CD4-positive, alpha-beta T cell treated with Interleukin-4 for 1 hour (primary cell): ENCODE data around the gene METTL4.
A peak's percentile ranks its signal among the peaks of the same experiment; 100 is the strongest.
"Not testable (repeated sequence)": the region's sequence is repeated elsewhere in the genome, so short reads cannot be mapped to it uniquely, and the experiment has no call there.

ENCODE experiments used
- DNase-seq, 2 donors: peaks; one replicate each; pipeline ENCODE4 v3.0.0-alpha.2; 2020 to 2022

METTL4 gene

GRCh38 chr18:2559249-2559648 lies 12.1 kb downstream of the METTL4 start:
- no peak for DNase-seq

DNA sequence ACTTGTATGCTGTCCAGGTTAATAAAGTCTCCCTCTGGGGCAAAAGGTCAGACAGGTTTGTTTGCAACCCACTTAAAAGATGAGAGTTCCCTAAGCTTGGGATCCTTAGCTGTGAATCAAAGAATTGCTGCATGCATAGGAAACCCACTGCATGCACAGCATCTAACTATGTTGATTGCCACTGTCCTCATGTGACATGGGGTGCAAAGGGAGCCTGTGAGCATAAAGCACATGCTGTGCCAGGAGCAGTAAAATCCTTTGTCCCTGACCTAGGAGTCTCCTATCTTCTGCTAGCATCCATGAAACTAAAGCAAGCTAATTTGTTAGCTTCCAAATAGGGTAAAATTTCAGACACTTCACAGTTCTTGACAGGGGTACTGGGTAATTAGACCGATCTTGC lies 13.8 kb downstream of the METTL4 start:
- DNase-seq, result no peak

DNA sequence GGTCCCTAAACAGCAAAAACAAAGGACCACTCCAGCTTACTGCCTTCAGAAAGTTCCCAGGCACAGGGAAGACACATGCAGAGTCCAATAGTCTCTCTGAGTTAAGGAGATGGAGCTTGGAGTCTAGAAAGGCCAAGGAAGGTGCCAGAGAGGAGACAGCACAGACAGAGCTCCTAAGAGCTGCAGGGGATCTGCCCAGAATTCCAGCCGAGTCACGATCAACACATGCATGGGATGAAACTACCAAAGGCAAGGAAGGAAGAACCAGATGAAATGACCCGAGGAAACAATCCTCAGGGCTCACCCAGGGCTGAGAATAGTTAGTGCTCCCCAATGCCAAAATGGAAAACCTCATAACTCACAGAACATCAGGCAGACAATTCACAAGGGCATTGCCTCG lies 15.4 kb downstream of the METTL4 start:
- no peak for DNase-seq

- DNase-seq, result no peak
These were observed 16.6 kb downstream of the METTL4 start for GRCh38 chr18:2554696-2555095.

GRCh38 chr18:2551425-2551824 lies 19.9 kb downstream of the METTL4 start:
- DNase-seq, result no peak

- DNase-seq, result no peak
These were observed 21.8 kb downstream of the METTL4 start for GRCh38 chr18:2549462-2549861.

DNA sequence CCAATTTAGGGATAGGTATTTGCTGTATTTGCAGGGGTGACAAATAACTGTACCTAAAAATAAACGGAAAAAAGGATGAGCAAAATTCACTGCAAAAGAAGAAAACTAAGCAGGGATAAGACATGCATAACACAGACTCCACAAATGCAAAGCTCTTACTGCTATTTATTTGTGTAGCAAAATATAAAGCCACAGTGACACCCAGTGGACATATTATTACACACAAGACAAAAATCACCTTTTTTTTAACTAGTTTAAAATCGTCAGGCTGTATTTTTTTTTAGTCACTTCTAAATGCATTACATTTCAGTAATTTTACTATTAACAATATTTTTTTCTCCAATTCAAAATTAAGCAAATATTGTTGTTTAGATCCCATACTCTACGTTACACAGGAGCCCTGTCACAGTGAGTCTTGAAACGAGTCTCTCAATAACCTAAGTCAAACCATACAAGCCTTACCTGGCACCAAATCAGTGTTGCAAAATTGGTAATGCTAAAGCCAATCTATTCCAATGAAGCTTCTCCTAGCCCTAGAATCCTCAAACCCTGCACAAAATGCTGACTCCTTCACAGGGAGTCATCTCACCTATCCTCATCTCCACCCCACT lies 23.7 kb downstream of the METTL4 start:
- DNase-seq, result peak in 1 of 2 donors; percentile 54

DNA sequence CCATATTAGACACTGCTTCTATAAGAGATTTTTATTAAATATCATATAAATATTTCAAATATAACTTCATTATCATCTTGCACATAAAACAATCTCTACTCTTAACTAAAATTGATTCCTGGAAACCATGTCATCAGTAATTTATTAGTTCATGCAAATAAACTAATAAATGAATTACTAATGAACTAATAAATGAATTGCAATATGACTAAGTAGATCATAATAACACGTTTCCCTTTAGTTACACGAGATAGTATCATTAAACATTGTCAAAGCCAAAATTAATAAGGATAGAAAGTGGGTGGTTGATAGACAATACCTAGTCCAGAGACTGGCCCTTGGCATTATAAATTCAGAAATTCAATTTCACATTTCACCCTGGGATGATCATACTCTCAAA lies 26.1 kb downstream of the METTL4 start:
- no peak for DNase-seq

GRCh38 chr18:2541925-2542563 lies 29.3 kb downstream of the METTL4 start:
- peak in 1 of 2 donors; percentile 54 for DNase-seq

GRCh38 chr18:2540575-2540974 lies 30.7 kb downstream of the METTL4 start:
- no peak for DNase-seq

GRCh38 chr18:2538844-2539243 lies 32.5 kb downstream of the METTL4 start:
- no peak for DNase-seq

- DNase-seq, result no peak
These were observed 33.1 kb downstream of the METTL4 start for GRCh38 chr18:2538236-2538635.

DNA sequence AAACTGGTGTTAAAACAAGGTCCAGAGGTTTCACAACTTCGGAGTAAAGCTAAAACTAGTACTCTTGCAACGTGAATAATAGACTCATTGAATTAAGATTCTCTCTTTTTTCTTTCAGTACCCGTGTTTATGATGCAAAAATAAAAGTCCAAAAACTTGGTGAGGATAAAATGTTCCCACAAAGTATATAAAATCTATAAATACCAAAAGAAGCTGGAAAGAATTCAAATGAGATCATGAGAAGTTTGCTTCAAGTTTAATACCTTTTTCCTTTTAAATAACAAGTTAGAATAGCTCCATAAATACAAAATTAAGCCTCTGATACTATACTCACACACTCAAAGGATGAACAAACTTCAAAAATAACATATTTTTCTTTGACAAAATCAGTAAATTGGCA lies 34.0 kb downstream of the METTL4 start:
- DNase-seq, result no peak

GRCh38 chr18:2536493-2536892 lies 34.8 kb downstream of the METTL4 start:
- no peak for DNase-seq

DNA sequence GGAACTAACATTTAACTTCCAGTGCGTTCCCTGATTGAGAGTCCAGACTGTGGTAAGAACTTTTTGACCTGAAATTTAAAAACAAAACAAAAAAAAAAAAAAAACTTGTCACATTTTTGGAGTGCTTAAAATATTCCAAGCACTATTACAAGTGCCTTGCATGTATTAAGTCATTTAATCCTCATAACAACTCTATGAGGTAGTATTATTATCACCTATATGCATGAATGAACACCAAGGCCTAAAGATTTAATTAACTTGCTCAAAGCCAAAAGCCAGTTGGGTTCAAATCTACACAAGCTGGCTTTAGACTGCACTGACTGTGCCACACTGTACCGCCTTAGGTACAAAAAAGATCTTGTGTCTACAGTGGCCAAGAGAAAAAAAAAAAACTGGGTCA lies 35.2 kb downstream of the METTL4 start:
- no peak for DNase-seq

GRCh38 chr18:2535419-2535910 lies 35.8 kb downstream of the METTL4 start:
- no peak for DNase-seq

GRCh38 chr18:2534906-2535305 lies 36.4 kb downstream of the METTL4 start:
- DNase-seq, result no peak

DNA sequence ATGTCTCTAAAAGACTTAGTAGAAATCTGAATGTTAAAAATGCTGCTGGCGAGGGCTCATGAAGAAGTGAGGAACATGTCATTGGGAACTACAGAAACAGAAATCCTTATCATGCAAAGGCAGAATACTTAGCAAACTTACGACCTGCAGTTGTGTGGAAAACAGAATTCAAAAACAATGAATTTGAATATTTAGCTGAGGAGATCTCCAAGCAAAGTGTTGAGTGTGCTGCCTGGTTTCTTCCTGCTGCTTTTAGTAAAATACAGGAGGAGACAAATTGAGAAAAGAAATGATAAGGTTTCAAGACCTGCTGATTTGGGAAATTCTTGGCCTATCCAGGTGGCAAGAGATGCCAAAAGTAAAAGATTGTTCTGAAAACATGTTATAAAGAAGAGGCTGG lies 38.5 kb downstream of the METTL4 start:
- no peak for DNase-seq

DNA sequence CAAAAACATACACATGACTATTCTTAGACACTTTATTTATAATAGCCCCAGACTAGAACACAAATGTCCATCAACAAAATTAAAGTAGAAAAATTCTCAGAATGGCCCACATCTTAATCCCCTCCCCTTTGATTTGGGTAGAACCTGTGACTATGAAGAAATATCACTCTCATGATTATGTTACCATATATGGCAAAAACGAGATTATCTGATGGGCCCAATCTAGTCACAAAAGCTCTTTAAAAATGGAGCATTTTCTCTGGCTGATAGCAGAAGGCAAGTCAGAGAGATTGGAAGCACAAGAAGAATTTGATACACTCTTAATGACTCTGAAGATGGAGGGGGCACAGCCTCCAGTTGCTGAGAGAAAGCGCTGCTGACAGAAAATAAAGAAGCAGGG lies 39.6 kb downstream of the METTL4 start:
- DNase-seq, result no peak

DNA sequence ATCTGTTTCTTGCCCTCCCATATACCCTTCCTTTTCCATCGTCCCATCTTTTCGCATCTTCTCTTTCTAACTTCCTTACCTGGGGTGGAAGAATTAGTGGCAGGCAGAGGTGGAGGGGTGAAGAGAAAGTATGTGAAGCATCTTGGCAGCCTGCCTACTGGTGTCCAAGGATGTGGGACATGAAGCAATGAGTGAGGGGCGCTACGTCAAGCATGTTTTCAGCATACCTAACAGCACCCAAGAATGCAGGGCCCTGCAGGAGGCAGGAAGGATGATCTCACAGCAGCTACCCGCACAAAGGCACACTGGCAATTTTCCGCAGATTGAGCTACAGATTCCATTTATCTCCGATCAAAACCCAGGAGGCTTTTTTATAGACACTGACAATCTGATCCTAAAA lies 42.2 kb downstream of the METTL4 start:
- DNase-seq, result no peak

DNA sequence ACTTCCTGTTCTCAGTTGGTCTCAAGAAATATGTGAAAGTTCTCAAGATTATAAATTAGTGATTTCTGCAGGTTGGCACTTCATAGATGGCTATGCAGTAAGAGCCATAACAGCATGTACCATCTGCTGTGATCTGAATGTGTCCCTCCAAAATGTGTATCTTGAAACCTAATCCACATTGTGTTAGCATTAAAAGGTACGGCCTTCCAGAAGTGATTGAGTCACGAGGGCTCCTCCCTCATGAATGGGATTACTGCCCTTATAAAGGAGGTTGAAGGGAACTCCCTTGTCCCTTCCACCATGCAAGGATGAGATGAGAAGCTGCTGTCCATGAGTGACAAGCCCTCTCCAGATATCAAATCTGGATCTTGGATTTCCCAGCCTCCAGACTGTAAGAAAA lies 45.0 kb downstream of the METTL4 start:
- no peak for DNase-seq

GRCh38 chr18:2524794-2525198 lies 46.5 kb downstream of the METTL4 start:
- DNase-seq, result not testable (repeated sequence)

DNA sequence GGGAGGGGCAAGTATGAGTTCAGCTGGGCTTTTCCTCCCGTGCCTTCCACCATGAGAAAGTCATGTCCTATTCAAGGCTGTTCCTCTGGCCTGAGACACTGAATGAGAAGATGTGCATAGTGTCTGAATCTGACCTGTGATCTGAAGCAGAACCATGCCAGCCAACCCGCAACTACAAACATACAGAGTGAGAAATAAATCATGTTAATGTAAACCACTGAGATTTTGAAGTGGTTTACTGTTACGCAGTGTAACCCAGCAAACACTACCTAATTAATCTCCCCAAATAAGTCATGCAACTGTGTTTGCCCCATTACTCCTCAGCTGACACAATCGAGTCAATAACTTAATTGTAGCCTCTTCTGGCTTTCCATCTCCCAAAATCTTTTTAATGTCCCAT lies 49.2 kb downstream of the METTL4 start:
- no peak for DNase-seq

DNA sequence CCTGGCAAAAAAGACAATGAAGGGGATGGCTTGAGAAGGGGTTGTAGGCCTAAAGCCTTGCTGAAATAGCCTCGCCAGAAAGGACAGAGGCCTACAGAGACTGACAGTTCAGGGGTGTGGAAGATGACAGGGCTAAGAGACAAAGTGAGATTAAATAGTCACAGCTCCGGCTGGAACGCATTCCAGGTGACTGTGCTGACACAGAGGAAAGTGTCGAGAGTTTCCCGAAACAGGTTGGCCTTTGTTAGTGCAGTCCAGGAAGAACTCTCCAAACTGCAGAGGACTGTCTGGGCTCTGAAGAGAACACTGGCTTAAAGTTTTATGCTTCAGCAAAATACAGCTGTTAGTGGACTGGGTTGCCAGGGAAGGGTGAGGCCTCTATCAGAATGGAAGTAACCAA lies 52.8 kb downstream of the METTL4 start:
- DNase-seq, result no peak
